HK-2 (cell line): ENCODE results near the gene GATA6.
"Not testable (repeated sequence)": the region's sequence is repeated elsewhere in the genome, so short reads cannot be mapped to it uniquely, and the experiment has no call there.

Experiments used
- DNase-seq: peaks from one replicate; pipeline ENCODE4 v3.0.0-alpha.2; 2018; ENCODE audit not compliant: unreplicated experiment

Gene GATA6

DNA sequence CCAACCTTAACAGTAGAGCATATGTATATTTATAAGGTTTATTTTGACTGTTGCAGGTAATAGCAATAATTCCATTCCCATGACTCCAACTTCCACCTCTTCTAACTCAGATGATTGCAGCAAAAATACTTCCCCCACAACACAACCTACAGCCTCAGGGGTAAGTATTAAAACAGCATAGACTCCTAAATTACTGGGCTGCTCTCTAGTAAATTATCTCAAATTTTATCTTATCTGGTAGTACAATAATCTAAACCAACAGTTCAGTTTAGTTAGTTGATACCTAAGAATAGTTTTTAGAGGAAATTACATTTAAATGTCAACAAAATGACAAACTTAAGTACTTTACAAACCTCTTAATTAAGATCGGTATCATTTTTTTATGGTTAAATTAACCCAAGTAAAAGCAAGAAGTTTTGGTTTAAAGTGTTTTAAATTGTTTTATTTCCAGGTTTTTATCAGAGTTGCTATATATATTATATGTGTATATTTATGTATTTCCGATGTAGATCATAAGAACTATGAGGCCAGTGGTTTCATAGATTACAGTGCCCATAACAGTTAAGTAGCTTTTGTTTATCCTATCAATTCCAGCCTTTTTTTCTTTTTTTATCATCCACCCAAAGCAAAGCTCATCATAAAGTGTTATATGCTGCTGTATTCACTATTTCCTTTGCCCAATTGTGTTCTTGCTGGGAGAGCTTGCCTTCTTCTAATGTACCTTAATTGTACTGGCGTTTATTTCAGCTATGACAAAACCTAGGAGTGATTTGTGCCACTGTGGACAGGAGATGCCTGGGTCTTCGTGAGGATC, 13.7 kb downstream of the GATA6 start:
- no peak for DNase-seq

DNA sequence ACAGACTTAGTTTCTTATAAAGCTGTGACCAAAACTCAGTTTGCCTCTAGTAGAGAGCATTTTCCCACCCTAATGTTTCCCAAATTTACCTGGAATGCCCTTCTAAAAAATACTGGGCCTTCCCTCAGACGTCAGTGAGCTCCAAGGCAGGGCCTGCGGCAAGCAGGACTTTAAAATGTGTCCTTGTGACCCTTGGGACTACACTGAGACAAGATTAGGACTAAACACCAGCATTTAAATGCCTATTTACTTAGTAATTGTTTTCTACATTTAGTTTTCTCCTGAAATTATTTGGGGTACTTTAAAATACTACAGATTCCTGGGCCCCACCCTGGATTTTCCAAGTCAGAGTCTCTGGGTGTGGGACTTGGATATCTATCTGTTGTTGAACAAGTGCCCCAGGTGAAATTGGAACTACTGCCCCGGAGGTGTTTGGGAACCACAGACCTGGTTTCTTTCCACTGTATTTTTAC, 14.3 kb downstream of the GATA6 start:
- DNase-seq: no peak

- DNase-seq: not testable (repeated sequence)
These were observed 15.2 kb downstream of the GATA6 start for GRCh38 chr18:22184573-22184972.

DNA sequence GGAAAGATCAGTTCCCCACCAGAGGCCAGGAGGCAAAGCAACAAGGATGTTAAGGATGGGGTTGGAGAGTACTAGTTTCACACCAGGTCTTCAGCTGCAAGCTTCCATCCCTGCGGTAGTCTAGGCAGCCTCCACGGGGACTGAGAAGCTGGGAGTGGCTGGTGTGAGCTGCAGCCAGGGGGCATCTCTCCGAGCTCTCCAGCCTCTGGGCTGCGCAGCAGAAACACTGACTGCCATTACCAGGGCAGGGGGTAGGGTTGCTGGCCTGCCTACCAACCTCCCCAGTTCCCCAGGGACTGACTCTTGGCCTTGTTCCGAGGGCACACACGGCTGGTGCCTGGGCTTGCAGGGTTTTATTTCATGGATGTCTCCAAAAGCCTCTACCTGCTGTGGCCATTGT, 15.9 kb downstream of the GATA6 start:
- DNase-seq: no peak

GRCh38 chr18:22185771-22186386, 16.5 kb downstream of the GATA6 start:
- DNase-seq: no peak

DNA sequence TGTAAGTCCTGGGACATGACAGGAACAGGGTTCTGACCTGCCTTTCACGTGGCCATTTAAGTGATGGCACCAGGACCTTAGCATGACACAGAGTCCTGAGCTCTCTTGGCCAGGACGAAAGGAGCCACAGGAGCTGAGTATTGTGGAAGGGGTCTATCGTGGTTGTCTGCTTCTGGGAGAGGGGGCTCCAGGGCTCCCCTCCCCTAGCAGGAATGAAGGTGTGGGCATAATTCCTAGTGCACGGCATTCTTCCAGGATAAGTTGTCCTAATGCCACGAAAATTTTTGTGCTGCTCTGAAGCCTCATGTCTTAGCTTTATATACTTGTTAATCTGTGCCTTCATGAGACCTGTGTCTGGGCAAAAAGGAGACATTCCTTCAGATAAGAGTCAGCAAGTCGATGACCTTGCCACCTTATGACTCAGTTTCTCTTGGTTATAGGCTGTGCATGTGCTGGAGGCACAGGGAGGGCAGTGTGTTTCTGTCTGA, 17.1 kb downstream of the GATA6 start:
- no peak for DNase-seq

DNA sequence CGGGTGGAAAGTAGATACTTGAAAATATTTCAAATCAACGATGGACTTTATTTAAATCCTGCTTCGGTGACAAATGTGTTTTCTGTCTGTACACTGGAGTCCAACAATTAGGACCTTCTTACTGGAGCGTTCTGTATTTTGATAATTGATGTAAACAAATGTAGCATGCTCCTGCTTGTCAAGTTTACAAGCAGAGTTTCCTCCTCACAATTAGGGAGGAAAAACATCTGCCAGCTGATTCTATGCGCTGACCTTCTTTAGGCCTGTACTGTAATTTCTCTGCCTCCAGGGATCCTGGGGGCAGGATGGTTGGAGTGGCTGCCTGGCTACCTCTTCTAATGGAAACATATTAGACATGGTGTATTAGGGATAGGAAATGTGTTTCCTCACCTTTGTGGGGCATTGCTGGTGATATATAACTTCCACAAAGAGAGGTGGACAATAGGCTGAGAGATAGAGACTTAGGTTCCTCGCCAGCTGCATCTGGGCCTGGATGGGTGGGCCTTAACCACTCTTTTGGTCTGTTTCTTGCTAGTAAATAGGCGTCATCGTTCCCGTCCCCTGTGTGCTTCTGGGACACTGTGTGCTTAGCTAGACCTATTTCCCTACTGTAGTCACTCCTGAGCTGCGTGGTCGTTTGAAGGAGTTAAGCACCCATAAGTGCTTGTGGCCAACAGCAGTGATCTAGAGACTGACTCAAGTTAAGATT, 19.3 kb downstream of the GATA6 start:
- no peak for DNase-seq

- no peak for DNase-seq
These were observed 20.2 kb downstream of the GATA6 start for GRCh38 chr18:22189449-22190166.

DNA sequence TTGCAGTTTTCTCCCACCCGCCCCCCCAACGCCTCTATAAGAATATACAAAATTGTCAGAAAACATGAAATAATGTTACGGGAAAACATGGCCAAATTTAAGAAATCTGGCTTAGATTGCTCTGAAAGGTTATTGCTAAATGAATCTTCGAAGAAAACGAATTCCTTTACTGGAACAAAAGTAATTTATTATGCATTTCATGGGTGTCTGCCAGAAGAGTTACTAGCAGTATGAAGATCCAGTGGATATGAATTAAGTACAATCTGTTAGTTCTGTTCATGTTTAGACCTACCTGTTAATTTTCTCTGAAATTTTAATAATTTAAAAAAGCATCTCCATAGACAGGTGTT, 21.9 kb downstream of the GATA6 start:
- DNase-seq: no peak

- DNase-seq: no peak
These were observed 22.5 kb downstream of the GATA6 start for GRCh38 chr18:22191923-22192322.

- no peak for DNase-seq
These were observed 24.1 kb downstream of the GATA6 start for GRCh38 chr18:22193466-22193865.

DNA sequence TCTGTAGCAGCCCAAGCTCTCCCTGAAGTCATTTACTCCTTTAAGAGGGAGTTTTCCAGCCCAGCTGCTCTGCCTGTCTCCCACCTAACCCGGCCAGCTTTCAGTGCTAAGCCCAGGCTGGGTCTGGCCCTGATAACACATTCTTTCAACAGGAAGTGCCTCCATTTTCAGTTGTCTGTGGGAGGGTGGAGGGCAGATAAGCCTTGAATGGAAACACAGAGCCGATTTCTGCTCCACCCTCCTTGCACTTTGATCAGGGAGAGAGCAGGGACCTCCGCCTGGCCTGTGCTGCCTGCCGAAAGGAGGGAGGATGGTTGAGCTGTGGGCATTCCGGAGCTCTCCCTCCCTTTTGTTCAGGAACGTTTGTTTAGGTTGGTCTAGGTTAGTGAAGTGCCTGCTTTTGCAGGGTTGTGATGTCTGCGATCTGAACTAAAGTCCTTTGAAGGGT, 24.8 kb downstream of the GATA6 start:
- no peak for DNase-seq

DNA sequence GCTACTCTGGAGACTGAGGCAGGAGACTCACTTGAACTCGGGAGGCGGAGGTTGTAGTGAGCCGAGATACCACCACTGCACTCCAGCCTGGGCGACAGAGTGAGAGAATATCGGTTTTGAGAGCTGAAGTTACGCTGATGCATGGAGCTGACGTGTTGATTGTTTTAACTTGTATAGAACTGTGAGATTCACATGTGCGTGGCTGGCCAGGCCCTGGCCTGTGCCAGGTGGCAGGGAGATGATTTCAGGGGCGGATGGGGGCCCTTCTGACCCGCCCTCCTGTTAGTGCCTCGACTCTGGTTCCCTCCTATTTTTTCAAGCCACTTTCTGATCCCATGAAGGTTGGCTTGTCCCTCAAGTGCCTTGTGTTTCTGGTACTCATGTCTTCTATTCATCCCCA, 25.7 kb downstream of the GATA6 start:
- no peak for DNase-seq

DNA sequence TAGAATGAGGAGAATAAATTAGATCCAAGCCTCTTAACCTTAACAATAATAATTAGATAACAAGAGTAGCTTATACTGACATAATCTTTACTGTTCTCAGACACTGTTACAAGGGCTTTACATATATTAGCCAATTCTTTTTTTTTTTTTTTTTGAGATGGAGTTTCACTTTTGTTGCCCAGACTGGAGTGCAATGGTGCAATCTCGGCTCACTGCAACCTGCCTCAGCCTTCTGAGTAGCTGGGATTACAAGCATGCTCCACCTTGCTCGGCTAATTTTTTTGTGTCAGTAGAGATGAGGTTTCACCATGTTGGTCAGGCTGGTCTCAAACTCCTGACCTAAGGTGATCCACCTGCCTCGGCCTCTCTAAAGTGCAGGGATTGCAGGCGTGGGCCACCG, 27.6 kb downstream of the GATA6 start:
- DNase-seq: not testable (repeated sequence)

DNA sequence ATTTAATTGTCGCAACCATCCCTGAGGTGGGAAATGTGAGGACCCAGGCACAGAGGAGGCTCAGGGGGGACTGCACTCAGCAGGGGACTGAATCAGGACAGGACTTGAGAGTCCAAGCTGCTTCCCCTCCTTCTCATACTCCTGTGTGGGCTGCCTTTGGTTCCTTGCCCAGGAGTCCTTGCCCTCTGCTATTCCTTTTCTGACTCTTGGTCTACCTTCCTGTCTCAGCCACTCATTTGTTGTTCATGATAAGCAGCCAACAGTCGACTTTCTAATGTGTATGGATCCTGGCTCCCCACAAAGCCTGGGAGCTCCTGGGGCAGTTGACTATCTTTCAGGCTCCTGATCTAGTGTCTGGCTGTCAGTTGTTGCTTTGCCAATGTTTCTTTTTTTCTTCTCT, 28.3 kb downstream of the GATA6 start:
- DNase-seq: no peak

DNA sequence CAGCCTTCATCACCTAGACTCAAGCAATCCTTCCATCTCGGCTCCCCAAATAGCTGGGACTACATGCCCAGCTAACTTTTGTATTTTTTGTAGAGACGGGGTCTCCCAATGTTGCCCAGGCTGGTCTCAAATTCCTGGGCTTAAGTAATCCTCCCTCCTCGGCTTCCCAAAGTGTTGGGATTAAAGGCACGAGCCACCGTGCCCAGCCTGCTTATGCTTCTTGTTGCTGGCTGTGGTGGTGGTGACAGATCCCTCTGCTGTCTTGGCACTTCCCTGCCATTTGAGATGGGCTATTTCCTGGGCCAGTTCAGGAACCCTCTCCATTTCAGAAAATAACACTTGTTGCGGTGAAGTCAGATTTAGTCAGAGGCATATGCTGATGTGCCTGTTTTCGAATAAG, 28.8 kb downstream of the GATA6 start:
- DNase-seq: no peak

DNA sequence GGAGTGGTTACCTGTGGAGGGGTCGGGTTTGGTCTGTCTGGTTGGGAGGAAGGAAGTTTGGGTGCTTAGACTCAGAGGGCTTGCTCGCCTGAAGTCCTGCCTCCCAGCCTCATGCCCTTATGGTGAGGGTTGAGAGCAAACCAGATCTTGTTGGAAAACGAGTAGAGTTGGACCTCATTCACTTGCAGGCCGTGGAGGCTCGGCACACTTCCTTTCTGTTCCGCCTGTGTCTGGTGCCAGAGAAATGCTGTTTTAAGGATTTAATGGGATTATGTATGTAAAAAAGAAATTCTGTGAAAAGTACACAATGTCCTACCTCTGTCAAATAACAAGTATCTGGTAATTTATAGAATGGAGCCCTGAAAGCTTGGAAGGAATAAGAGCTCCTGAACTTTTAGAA, 29.6 kb downstream of the GATA6 start:
- DNase-seq: no peak

DNA sequence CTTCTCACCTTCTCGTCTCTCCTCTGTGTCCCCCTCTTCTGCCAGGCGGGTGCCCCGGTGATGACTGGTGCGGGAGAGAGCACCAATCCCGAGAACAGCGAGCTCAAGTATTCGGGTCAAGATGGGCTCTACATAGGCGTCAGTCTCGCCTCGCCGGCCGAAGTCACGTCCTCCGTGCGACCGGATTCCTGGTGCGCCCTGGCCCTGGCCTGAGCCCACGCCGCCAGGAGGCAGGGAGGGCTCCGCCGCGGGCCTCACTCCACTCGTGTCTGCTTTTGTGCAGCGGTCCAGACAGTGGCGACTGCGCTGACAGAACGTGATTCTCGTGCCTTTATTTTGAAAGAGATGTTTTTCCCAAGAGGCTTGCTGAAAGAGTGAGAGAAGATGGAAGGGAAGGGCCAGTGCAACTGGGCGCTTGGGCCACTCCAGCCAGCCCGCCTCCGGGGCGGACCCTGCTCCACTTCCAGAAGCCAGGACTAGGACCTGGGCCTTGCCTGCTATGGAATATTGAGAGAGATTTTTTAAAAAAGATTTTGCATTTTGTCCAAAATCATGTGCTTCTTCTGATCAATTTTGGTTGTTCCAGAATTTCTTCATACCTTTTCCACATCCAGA, 31.3 kb downstream of the GATA6 start:
- DNase-seq: no peak

DNA sequence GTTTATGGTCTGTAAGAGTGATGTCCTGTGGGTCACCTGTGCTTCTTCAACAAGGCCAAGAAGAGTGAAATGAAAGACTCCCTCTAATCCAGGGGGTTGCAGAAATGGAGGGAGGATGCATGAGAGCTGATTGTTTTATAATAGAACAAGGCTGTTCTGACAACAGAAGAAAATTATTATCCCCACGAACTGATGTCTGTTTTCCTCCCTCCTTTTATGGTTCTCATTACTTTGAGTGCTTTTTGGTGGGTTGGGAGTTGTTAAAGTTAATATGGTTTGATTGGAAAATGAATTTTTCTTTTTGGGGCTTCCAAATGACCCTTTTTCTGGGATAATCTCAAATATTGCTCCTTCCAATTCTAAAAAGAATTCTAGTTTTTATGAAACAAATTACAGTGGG, 33.6 kb downstream of the GATA6 start:
- no peak for DNase-seq

DNA sequence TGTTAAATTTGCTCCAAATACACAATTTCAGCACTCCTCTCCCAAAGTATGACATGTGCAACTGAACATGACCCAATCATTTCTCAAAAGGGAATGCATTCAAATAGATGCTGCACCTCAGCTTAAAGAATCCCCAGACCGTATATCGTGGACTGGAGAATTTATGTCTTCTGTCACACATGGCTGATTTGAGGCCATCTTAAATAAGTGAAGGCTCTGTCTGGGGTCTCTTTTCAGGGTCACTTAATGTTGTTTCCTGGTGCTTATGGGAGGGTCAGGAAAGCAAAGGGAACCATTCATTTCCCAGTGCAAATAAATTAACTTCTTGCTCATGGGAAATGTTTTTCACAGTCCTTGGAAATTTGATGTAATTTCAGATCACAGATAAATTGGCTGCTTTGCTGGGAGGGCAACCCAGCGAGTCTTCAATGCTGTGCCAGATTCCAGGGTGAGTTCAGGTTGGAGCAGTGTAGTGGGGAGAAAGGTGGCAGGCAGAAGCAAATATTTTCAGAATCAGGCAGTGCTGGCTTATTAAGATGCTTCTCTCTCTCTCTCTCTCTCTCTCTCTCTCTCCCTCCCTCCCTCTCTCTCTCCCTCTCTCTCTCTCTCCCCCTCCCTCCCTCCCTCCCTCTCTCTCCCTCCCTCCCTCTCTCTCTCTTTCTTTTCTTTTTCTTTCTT, 34.3 kb downstream of the GATA6 start:
- no peak for DNase-seq

GRCh38 chr18:22204214-22204536, 34.8 kb downstream of the GATA6 start:
- DNase-seq: no peak
